Peyer's patch (tissue), 4 donors: Measurements from ENCODE around the gene TAF3. TPM values are rescaled to one million over a fixed set of nuclear protein-coding genes. Genes with fewer than 3 reads are reported as not detected.

Experiments
- DNase-seq, 3 donors: peaks; one replicate each; pipeline ENCODE4 v3.0.0-alpha.2; 2017 to 2019
- H3K27ac ChIP-seq, 4 donors: fragments of 200-600 bp; sonication (generic); one replicate each; pipeline ENCODE4 v1.5.1; 2016 to 2019
- H3K27me3 ChIP-seq, 2 donors: fragments of 200-600 bp; sonication (generic); one replicate each; pipeline ENCODE4 v1.5.1; 2019
- H3K36me3 ChIP-seq, 3 donors: fragments of 200-600 bp; sonication (generic); one replicate each; pipeline ENCODE4 v1.5.1; 2016 to 2019
- H3K4me1 ChIP-seq, 4 donors: fragments of 200-600 bp; sonication (generic); one replicate each; pipeline ENCODE4 v1.5.1; 2016 to 2019
- H3K4me3 ChIP-seq, 4 donors: fragments of 200-600 bp; sonication (generic); 1 replicate in 3 of 4; 2 replicates in 1 of 4; pipeline ENCODE4 v1.5.1; 2016 to 2019; ENCODE audit warnings: mild to moderate bottlenecking in 1 of 4
- H3K9me3 ChIP-seq, 4 donors: fragments of 200-600 bp; sonication (generic); one replicate each; pipeline ENCODE4 v1.5.1; 2016 to 2019; ENCODE audit warnings: mild to moderate bottlenecking in 1 of 4
- CTCF ChIP-seq, 6 experiments: fragments of 450-650 bp in 4 of 6; fragments of 200-600 bp in 2 of 6; sonication (generic) in 1 of 6; IDR thresholded peaks; one replicate each; pipeline ENCODE4 v1.5.1; 2017 to 2019; ENCODE audit warnings: antibody characterized with exemption in 6 of 6, mild to moderate bottlenecking in 3 of 6, moderate library complexity in 1 of 6
- POLR2A ChIP-seq, 2 donors: fragments of 450-650 bp; IDR thresholded peaks; one replicate each; pipeline ENCODE4 v1.5.1; 2017; ENCODE audit warnings: antibody characterized with exemption in 2 of 2, mild to moderate bottlenecking in 2 of 2, moderate library complexity in 2 of 2
- total RNA-seq, 4 donors: library from RNA; depleted of rRNA; stranded (reverse); fragments of >200 nt; gene quantifications; one replicate each; pipeline ENCODE4 v1.1.0, GENCODE V29; 2016

TAF3 gene
- total RNA-seq, 4 donors from 2014 or later = 5.1 to 22.3 (median 7.1) TPM

- H3K4me3 ChIP-seq = peak overlapping the region; percentile 85 to 99 (median 93)
- no peak overlapping the region for H3K27ac ChIP-seq
- TF ChIP-seq POLR2A (IDR thresholded peaks at IDR 0.05) (no peak), CTCF (IDR thresholded peaks at IDR 0.05) (no peak)
- no peak for DNase-seq
- H3K36me3 ChIP-seq = no peaks in the 10 kb centered on the region
- H3K4me1 ChIP-seq = peaks cover 0 to 10% (median 4%) of the 10 kb centered on the region in 4 donors
- no peaks in the 10 kb centered on the region for H3K27me3 ChIP-seq
- H3K9me3 ChIP-seq = no peaks in the 10 kb centered on the region
Measured at GRCh38 chr10:7817576-7817975, 729 bp upstream of the TAF3 start.

- peak overlapping the region; percentile 85 to 99 (median 93) for H3K4me3 ChIP-seq
- DNase-seq = no peak
- no peaks in the 10 kb centered on the region for H3K9me3 ChIP-seq
- H3K27me3 ChIP-seq = no peaks in the 10 kb centered on the region
- H3K36me3 ChIP-seq = no peaks in the 10 kb centered on the region
- no peak for TF ChIP-seq CTCF (IDR thresholded peaks at IDR 0.05)
- peak in 1 of 2 donors; percentile 56 for TF ChIP-seq POLR2A (IDR thresholded peaks at IDR 0.05)
- H3K4me1 ChIP-seq = peaks cover 0 to 10% (median 4%) of the 10 kb centered on the region in 4 donors
- peak overlapping the region in 3 of 4 donors; percentile 63 to 76 (median 64) for H3K27ac ChIP-seq
Measured at GRCh38 chr10:7817984-7818294, 366 bp upstream of the TAF3 start.

GRCh38 chr10:7819121-7819460 lies 786 bp downstream of the TAF3 start:
- Histone ChIP-seq H3K27ac (peak overlapping the region in 2 of 4 donors; percentile 57 to 76), H3K36me3 (no peaks in the 10 kb centered on the region), H3K4me3 (peak overlapping the region; percentile 85 to 99 (median 93)), H3K4me1 (peaks cover 0 to 10% (median 4%) of the 10 kb centered on the region in 4 donors), H3K27me3 (no peaks in the 10 kb centered on the region), H3K9me3 (no peaks in the 10 kb centered on the region)
- TF ChIP-seq CTCF (IDR thresholded peaks at IDR 0.05) (peak in 2 of 6 experiments; percentile 21 to 23), POLR2A (IDR thresholded peaks at IDR 0.05) (no peak)
- DNase-seq = peak in 2 of 3 donors; percentile 32 to 67

- peaks cover 0 to 9% (median 3%) of the 10 kb centered on the region in 4 donors for H3K4me1 ChIP-seq
- no peaks in the 10 kb centered on the region for H3K9me3 ChIP-seq
- no peak for DNase-seq
- no peak overlapping the region for H3K27ac ChIP-seq
- H3K4me3 ChIP-seq = no peak overlapping the region
- H3K36me3 ChIP-seq = peaks cover 0 to 20% (median 0%) of the 10 kb centered on the region in 3 donors
- H3K27me3 ChIP-seq = no peaks in the 10 kb centered on the region
- no peak for TF ChIP-seq CTCF (IDR thresholded peaks at IDR 0.05)
- TF ChIP-seq POLR2A (IDR thresholded peaks at IDR 0.05) = no peak
Measured at GRCh38 chr10:7824251-7824650, 5.9 kb downstream of the TAF3 start.

- no peak for DNase-seq
- H3K27ac ChIP-seq = no peak overlapping the region
- no peaks in the 10 kb centered on the region for H3K9me3 ChIP-seq
- H3K36me3 ChIP-seq = peaks cover 0 to 20% (median 0%) of the 10 kb centered on the region in 3 donors
- no peak overlapping the region for H3K4me3 ChIP-seq
- TF ChIP-seq POLR2A (IDR thresholded peaks at IDR 0.05) = no peak
- TF ChIP-seq CTCF (IDR thresholded peaks at IDR 0.05) = no peak
- no peaks in the 10 kb centered on the region for H3K27me3 ChIP-seq
- H3K4me1 ChIP-seq = no peaks in the 10 kb centered on the region
Measured at GRCh38 chr10:7826971-7827370, 8.7 kb downstream of the TAF3 start.

- Histone ChIP-seq H3K27me3 (no peaks in the 10 kb centered on the region), H3K27ac (no peak overlapping the region), H3K9me3 (no peaks in the 10 kb centered on the region), H3K4me3 (no peak overlapping the region), H3K36me3 (peaks cover 0 to 17% (median 0%) of the 10 kb centered on the region in 3 donors), H3K4me1 (no peaks in the 10 kb centered on the region)
- TF ChIP-seq POLR2A (IDR thresholded peaks at IDR 0.05) = no peak
- TF ChIP-seq CTCF (IDR thresholded peaks at IDR 0.05) = no peak
- DNase-seq = no peak
Measured at GRCh38 chr10:7829289-7829834, 11.1 kb downstream of the TAF3 start.
